Heart left ventricle (tissue), 13 donors: ENCODE measurements around the gene FAP.

ENCODE experiments used
- POLR2A ChIP-seq, 2 donors: fragments of 450-650 bp; IDR thresholded peaks; one replicate each; pipeline ENCODE4 v1.6.1; 2017; ENCODE audit warnings: antibody characterized with exemption in 2 of 2, mild to moderate bottlenecking in 2 of 2, moderate library complexity in 2 of 2
- TF ChIP-seq, protein P1 (sequence below), 12 donors: fragments of 200-600 bp; sonication (generic) in 4 of 12; IDR thresholded peaks; one replicate each; pipeline versions ENCODE4 v1.5.0 to v1.8.0; 2018 to 2022; ENCODE audit warnings: antibody characterized with exemption in 12 of 12, mild to moderate bottlenecking in 5 of 12
- donor health status: ischemic (EF 13 %, LVEDD 7.1; RV severe dilation, severe dysfunction).
- donor health status: DM: no; HTN: yes; CAD: no.
- donor health status: DM: no; HTN: no; CAD: no.
- donor health status: ischemic (EF 25% LVEDD 6.9; RV normal size, moderate dysfunction).
- donor health status: ischemic (EF 25% LVEDD 5.7; RV mildly dilated, moderate dysfunction).
- donor health status: ischemic (EF 35%, LVEDD 5.7; RV mildly dilated, moderate dysfunction).
- donor health status: nonischemic (EF 11% LVEDD 7.7; RV severe dilation, severe dysfunction).
- donor health status: DM: yes; HTN: yes; CAD: no.
- donor health status: PGD.
- donor health status: ischemic (EF 29% LVEDD 5.4; RV normal size, mild dysfunction).
- donor health status: nonischemic (EF 23%, LVEDD 6.1; RV moderate dilation, normal function).

DNA sequence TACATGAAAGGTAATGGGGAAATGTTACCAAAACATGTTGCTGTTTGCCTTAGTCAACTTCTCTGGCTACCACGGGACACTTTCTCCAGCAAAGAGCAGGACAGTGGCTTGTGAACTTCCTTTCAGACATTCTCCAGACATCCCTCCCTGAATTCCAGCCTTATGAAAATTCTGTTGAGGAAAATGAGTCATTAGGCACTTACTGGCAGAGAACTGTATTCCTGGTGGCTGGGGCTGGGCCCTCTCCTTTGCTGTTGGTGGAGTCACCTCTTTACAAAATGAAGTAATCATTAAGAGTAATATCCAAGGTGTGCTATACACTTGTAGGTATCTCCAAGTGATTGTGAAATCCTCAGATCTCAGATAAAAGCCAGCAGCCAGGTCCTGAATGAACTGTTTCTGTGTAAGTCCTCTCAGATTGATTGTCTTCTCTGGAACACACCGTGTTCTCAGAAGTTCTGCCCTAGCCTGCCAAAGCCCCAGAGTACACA, 1.3 kb upstream of the FAP start:
- TF ChIP-seq, protein P1, sequence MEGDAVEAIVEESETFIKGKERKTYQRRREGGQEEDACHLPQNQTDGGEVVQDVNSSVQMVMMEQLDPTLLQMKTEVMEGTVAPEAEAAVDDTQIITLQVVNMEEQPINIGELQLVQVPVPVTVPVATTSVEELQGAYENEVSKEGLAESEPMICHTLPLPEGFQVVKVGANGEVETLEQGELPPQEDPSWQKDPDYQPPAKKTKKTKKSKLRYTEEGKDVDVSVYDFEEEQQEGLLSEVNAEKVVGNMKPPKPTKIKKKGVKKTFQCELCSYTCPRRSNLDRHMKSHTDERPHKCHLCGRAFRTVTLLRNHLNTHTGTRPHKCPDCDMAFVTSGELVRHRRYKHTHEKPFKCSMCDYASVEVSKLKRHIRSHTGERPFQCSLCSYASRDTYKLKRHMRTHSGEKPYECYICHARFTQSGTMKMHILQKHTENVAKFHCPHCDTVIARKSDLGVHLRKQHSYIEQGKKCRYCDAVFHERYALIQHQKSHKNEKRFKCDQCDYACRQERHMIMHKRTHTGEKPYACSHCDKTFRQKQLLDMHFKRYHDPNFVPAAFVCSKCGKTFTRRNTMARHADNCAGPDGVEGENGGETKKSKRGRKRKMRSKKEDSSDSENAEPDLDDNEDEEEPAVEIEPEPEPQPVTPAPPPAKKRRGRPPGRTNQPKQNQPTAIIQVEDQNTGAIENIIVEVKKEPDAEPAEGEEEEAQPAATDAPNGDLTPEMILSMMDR (IDR thresholded peaks at IDR 0.05), result no peak
- no peak for TF ChIP-seq POLR2A (IDR thresholded peaks at IDR 0.05)
